EL (cell line): ENCODE results near the gene KLHL17.
"Not testable (repeated sequence)": the region's sequence is repeated elsewhere in the genome, so short reads cannot be mapped to it uniquely, and the experiment has no call there.

Experiments
- DNase-seq: peaks from one replicate; pipeline ENCODE4 v3.0.0-alpha.2; 2016

KLHL17 gene

DNA sequence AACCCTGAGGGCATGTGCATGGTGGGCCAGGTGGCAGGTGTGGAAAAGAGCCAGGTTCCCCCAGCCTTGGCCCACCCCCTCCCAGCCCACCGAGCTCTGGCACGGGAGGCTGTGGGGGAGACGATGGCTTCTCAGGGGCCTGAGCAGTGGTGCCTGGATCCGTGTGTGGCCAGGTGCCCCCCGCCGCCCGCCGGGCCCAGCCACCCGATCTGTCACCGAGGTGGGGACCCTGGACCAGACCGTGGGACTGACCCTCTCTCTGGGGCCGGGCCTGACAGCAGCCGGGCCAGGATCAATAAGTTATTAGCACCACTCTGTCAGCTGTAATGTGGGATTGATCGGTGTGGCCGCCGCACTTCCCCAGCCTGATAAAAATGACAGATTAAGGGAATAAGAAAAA, 22.9 kb upstream of the KLHL17 start:
- no peak for DNase-seq

DNA sequence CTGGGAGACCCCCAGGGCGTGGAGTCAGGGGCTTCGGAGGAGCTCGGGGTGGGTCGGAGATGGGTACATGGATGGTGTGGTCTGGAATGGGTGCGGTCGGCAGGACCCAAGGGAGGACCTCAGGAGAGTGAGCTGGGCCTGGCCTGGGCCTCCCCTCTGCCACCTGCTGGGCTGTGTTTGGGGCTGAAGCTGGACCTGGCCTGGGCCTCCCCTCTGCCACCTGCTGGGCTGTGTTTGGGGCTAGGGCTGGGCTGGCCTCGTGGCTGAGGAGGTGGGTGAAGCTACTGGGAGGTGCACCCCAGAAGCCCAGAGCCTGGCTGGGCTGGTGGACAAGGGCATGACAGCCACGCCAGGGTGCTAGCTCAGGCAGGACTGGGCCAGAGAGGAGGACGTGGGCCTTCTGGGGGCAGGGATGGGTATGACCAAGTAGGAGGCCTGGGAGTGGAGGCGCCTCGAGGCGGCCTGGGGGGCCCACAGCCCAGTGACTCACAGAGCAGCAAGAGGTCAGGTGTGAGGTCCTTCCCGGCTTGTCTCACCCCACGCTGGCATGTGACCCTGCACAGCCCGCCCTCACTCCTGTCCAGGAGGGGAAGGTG, 22.2 kb upstream of the KLHL17 start:
- peak; percentile 70 for DNase-seq

DNA sequence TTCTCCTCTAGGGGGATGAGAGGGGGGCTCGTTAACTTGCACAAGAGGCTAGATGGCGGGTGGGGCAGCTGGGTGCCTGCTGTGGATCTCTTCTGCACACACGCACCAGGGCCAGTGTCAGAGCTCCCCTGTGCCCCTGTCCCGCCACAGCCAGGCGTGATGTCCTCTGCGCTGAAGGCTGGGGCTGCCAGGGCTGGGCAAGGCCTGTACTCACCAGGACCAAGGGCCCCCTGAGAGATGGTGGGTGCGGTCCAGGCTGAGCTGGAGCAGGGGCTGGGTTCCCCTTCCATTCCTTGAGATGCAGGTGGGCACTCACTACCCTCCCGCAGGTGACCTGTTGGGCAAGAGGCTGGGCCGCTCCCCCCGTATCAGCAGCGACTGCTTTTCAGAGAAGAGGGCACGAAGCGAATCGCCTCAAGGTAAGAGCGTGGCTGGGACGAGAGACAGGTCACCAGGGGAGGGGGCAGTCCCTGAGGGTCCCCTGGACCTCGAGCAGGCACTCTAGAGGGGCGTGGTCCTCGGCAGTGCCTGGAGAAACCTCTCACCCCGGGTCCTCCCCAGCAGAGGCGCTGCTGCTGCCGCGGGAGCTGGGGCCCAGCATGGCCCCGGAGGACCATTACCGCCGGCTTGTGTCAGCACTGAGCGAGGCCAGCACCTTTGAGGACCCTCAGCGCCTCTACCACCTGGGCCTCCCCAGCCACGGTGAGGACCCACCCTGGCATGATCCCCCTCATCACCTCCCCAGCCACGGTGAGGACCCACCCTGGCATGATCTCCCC, 21.5 kb upstream of the KLHL17 start:
- no peak for DNase-seq

DNA sequence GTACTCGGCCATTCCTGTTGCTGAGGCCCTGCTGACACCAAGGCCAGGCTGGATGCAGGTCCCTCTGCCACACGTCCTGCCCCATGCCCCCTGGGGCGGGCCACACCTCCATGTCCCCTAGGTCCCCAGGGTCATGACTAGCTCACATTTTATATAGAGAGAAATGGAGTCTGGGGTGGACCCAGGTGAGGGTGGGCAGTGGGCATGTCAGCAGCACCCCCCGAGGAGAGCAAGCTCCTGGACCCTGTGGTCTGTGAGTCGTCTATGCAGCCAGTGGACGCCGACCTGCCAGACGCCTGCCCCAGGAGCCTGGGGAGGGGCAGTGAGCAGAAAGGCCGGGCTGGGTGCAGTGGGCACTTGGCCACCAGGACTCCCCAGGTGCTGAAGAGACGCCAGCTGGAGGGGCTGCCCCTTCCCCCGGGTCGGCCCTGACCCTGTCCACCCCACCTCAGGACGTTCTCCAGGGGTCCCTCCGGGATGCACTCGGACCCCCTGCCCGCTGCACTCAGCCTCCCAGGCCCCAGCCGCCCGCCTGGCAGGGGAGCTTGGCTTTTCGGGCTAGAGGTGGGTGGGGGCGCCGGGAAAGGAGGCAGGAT, 20.8 kb upstream of the KLHL17 start:
- no peak for DNase-seq

DNA sequence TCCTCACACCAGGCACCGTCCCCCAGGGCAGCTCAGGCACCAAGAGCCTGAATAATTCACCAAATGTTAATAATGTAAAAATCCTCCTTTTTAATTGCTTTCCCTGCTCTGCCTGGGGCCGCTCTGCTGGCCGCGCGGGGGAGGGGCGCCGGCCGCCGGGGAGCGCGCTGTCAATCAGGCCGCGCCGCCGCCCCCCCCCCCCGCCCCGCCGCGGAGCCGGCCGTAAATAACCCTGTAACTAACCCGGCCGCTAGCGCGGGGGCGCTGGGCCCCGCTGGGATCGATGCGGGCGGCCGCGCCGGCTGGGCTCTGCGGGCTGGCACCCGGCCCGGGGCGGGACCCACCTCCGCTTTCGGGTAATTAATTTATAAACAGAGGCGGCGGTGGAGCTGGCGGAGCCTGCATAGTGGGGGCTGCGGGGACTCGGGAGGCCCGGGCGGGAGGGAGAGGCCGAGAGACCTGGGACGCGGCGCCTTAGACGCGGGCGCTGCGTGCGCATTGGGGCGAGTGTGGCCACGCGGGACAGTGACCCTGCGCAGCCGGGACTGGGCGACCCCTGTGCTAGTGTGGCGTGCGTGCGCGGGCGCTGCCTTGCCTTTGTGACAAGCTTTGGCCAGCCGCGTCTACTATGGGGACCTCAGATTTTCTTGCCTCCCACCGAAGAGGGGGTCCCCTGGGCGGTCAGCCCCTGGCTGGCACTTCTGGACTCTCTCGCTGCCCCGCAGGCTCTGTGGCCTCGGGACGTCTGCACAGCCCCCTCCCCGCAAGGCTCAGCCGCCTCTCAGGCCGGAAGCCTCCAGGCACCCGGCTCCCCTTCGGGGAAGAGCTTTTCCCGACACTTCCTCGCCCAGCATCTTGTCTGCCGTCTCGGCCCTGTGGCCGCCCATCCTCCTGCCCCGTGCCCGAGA, 20.0 kb upstream of the KLHL17 start:
- peak; percentile 64 for DNase-seq

DNA sequence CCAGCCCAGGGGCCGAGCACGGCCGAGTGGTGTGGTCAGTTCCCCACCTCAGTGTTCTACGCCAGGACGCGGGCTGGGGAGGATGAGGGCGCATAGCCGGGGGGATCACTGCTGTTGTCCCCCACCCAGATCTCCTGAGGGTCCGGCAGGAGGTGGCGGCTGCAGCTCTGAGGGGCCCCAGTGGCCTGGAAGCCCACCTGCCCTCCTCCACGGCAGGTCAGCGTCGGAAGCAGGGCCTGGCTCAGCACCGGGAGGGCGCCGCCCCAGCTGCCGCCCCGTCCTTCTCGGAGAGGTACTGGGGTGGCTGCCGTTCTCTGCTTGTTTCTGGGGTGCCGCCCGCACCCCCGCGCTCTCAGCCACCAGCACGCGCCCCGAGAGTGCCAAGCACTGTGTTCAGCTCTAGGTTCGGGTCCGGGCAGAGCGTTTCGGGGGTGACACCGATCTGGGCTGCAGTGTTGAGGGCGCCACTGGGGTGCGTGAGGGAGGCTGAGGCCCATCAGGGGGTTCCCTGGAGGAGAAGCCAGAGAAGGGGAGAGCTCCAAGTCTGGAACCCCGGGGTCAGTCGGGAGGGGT, 19.3 kb upstream of the KLHL17 start:
- no peak for DNase-seq

DNA sequence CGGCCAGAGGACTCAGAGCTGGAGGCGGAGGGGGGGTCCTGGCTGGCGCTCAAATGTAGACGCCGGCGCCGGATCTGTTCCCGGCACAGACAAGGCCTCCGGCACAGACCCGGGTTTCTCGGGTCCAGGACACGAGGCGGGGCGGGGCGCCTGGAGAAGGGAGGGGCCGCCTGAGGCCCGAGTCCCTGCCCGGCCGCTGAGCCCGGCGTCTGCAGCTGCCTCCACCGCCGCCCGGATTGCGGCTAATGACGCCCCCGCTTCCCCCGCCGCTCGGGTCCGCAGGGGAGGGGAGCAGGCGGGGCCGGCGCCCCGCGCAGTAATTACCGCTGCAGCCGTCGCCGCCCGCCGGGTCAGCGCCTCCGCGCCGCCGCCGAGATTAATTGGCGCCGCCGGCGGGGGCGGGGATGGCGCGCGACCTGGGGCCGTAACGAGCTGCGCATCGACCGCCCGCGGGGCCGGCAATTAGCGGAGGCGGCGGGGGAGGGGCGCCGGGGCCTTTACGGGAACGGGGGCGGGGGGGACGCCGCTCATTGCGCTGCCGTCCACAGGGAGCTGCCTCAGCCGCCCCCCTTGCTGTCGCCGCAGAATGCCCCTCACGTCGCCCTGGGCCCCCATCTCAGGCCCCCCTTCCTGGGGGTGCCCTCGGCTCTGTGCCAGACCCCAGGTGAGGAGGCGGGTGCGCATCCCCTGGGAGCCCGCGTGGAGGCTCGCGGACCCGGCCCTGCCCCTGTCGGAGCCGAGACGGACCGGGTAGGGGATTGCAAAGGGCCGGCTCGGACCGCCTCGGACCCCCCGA, 18.6 kb upstream of the KLHL17 start:
- DNase-seq: peak; percentile 84

DNA sequence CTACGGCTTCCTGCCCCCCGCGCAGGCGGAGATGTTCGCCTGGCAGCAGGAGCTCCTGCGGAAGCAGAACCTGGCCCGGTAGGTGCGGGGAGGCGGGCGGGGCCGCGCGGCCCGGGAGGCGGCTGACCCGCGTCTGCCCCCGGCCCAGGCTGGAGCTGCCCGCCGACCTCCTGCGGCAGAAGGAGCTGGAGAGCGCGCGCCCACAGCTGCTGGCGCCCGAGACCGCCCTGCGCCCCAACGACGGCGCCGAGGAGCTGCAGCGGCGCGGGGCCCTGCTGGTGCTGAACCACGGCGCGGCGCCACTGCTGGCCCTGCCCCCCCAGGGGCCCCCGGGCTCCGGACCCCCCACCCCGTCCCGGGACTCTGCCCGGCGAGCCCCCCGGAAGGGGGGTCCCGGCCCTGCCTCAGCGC, 18.0 kb upstream of the KLHL17 start:
- no peak for DNase-seq

DNA sequence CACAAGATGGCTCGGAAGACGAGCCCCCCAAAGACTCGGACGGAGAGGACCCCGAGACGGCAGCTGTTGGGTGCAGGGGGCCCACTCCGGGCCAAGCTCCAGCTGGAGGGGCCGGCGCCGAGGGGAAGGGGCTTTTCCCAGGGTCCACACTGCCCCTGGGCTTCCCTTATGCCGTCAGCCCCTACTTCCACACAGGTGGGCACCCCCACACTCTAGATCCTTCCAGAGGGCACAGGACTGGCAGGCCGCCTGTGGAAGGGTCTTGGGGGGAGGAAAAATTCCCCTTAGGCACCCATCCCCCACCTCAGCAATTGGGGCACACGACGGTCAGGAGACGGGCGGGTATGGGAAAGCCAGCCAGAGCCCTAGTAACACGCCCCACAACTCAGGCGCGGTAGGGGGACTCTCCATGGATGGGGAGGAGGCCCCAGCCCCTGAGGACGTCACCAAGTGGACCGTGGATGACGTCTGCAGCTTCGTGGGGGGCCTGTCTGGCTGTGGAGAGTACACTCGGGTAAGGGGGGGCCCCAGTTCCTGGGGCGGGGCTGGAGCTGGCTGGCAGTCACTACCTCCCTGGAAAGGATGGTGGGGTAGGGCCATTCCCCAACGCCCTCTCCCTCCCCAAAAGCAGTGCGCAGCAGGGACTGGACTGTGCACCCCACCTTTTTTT, 17.4 kb upstream of the KLHL17 start:
- DNase-seq: no peak

DNA sequence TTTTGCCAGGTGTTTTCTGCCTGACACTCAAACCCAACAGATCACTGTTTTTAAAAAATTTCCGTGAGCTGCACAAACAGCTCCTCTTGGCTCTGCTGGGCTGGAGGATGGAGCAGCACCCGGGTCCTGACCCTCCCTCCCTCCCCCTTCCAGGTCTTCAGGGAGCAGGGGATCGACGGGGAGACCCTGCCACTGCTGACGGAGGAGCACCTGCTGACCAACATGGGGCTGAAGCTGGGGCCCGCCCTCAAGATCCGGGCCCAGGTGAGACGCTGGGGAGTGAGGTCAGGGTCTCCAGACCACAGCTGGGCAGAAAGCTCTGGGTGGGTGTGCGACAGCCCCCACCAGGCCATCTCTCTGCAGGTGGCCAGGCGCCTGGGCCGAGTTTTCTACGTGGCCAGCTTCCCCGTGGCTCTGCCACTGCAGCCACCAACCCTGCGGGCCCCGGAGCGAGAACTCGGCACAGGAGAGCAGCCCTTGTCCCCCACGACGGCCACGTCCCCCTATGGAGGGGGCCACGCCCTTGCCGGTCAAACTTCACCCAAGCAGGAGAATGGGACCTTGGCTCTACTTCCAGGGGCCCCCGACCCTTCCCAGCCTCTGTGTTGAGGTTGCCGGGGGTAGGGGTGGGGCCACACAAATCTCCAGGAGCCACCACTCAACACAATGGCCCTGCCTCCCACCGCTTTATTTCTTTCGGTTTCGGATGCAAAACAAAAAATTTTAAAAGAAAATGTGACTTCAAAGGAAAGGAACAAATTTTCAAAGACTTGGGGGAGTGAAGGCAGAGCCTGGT, 16.6 kb upstream of the KLHL17 start:
- DNase-seq: no peak

DNA sequence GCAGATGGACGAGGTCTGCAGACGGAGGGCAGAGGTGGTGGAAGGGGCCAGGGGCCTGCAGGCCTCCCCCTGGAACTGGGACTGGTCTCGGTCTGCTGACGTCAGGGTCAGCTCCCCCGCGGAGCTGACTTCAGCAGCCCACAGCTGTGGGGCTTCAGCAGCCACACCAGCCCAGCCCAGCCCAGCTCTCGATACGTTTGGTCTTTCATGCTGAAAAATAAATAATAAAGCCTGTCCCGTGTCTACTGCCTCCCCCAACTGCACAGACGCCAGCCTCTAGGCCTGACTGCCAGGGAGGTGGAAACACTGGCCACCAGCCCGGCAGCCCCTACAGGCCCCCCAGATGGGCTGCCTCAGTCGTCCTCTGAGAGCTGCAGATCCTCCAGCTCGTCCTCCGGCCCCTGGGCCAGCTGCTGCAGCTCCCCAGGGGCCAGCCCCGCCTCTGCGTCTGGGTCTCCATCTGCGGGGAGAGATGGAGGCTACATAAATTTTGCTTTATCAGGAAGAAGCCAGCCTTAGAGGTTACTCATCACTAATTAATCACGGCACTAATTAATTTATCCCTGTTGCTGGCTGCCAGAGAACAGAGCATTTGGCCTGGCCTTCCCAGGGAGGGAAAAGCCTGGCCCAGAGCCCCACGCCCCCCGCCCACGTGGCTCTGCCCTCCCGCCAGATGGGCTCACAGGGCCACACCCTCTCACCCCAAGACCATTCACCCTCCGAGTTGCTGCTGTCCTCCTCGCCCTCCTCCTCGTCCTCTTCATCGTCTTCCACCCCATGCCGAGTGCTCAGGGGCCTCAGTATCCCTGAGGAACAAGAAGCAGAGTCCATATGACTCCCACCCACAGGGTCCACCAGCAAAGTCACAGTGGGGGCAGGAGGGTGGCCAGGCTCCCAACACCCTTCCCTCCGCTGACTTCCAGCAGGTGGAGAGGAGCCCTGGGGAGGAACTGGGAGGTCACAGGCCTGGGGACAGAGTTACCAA, 15.8 kb upstream of the KLHL17 start:
- DNase-seq: no peak

DNA sequence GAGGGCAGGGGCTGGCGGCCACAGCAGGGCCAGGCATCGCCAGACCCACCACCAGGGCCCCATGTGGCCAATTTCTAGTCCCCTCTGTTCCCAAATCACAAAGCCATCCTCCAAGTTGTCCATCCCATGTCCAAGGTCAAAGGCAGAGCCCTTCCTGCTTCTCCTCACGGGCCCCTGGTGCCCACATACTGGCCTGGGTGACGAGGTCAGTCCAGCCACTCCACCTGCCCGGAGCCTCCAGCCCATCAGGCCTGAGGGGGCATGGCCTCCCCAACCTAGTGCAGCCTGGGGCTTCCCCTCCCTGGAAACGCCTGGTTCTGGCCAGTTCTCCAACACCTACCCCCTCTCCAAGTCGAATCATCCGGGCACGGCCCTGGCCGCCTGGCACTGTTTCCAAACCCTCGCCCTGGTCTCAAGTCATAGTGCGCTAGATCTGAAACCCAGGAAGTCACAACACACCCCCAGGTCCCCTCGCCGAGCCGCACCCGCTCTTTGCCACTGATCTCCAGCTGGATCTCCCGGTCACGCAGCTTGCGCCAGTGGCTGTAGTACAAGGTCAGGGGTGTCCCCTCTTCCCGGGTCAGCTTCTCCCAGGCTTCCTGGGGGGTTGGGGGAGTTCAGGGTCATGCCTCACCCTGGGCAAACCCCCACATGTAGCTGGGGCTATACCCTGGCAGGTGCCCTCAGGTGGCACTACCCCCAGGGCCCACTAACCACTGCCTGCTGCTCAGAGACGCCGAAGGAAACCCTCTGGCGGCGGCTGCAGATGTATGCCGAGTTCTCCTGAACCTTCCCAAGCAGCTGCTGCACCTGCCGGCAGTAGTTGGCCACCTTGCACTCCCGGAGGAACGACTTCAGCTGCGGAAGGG, 14.5 kb upstream of the KLHL17 start:
- no peak for DNase-seq

DNA sequence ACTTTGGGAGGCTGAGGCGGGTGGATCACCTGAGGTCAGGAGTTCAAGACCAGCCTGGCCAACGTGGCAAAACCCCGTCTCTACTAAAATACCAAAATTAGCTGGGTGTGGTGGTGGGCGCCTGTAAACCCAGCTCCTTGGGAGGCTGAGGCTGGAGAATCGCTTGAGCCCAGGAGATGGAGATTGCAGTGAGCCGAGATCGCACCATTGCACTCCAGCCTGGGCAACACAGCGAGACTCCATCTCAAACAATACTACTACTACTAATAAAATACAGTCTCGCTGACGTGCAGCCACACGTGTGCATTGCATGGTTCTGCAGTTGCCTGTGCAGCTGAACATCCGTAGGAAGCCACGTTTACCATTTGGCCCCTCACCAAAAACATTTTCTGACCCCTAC, 13.6 kb upstream of the KLHL17 start:
- not testable (repeated sequence) for DNase-seq

DNA sequence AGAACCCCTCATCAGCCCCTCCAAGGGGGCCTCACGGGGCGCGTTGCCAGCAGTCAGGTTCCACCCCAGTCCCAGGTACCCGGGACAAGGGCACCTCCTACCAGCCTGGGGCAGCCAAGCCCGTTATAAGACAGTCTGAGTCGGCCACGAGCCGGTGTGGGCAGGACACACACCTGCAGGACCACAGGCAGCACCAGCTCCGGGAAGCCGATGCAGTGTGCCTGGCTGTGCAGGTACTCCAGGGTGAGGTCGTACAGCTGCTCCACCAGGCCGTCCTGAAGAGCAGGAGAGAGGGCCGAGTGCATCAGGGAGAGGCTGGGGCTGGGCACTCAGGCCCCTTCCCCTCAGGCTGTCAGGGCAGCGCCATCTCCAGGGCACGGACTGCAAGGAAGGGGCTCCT, 12.4 kb upstream of the KLHL17 start:
- DNase-seq: no peak

DNA sequence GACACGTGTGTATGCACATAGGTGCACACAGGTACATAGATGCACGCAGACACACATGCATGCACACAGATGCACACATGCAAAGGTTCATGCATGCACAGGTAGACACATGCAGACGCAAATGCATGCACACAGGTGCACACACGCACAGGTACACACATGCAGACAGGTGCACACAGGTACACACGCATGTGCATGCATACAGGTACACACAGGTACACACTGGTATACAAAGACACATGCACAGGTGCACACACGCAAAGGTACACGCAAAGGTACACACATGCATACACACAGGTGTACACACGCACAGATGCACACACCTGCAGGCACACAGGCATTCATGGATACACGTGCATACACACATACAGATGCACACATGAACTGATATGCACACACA, 10.1 kb upstream of the KLHL17 start:
- DNase-seq: no peak

DNA sequence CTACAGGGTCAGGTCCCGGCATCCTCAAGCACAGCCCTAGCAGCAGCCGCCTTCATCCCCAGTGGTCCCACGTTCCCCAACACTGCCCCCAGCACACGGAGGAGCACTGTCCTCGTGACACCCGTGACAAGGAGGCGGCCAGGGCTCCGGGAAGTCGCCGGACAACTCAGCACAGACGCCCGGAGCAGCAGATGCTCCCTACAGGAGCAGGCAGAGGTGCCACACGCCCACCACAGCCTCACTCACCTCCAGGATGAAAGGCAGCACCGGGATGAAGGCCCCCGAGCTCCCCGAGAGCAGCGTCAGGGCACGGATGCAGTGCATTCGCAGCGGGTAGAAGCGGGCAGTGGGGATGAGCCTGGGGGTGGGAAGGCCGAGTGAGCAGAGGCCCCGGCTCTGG, 9.5 kb upstream of the KLHL17 start:
- DNase-seq: no peak

DNA sequence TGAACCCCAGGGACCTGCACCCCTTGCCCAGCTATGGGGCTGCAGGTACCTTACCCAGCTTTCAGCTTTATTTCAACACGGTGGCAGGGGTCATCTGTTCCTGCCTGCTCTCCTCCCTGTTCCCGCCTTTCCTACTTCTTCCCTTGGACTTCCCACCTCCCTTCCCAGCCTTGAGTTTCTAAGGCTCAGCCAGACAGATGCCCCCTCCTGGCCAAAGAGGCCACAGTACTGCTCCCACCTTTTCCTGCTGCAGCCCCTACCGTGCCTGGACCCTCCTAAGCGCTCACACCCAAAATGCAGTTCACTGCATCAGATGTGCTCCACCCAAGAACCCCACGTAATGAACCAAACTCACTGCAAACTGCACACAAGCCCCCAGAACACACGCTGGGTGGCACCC, 9.0 kb upstream of the KLHL17 start:
- DNase-seq: no peak

DNA sequence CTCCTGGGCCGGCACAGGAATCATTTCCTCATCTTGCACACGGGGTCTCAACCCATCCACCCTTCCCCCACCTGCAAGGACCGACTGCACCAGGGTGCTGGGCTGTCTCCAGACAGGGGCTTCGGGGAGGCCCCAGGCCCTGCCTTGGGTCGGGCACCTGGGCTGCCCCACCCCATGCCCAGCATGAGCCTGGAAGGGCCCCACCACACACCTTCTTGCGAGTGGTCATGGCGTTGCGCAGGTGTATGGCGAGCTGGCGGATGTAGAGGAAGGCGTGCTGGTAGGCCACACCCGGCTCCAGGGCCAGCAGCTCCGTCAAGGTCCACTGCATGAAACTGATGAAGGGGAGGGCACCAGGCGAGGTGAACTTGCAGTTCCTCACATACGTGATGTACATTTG, 8.2 kb upstream of the KLHL17 start:
- DNase-seq: no peak
